Cortex of kidney (tissue), 1 donor: ENCODE results near the gene SPEF2.
"Not testable (repeated sequence)": the region's sequence is repeated elsewhere in the genome, so short reads cannot be mapped to it uniquely, and the experiment has no call there.

Experiments used
- DNase-seq: peaks from one replicate; lab custom pipeline; 2025; lab: John Stamatoyannopoulos, UW

Gene SPEF2

DNA sequence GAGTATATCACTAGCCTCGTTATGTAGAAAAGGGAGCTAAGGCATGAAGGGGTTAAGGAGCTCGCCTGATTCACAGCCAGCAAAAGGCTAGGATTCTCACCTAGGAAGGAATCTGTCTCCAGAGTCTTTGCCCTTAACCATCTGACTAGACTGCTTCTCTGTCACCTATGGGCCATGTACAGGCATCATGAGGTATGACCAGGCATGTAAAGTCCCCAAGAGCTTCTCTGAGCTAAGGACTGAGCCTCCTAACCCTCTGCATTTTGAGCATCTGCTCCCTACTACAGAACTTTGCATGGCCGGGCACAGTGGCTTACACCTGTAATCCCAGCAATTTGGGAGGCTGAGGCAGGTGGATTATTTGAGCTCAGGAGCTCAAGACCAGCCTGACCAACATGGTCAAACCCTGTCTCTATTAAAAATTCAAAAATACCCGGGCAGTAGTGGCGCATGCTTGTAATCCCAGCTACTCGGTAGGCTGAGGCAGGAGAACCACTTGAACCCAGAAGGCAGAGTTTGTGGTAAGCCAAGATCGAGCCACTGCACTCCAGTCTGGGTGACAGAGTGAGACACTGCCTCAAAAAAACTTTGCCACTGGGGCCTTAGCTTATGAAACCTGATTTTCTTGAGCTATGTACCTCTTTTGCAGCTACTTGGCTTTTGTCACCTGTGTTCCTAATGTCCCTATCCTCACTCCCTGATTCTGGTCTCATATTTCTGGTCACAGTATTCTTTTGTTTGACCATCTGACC is 205.9 kb downstream of the SPEF2 start:
- no peak for DNase-seq

DNA sequence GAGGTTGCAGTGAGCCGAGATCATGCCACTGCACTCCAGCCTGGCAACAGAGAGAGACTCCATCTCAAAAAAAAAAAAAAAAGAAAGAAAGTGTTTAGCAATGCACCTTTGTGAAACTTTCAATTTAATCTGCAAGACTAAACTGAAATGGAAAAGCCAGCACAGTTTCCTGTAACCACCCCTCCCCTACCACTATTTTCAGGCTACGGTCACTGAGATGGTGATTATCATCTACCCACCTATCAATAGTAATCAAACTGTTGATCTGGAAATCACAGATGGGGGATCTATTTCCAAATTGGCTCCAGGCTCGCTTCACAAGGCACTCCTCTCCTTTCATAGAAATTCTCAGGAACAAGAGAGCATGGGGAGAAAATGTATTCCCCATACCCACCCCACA is 208.4 kb downstream of the SPEF2 start:
- DNase-seq, result no peak

DNA sequence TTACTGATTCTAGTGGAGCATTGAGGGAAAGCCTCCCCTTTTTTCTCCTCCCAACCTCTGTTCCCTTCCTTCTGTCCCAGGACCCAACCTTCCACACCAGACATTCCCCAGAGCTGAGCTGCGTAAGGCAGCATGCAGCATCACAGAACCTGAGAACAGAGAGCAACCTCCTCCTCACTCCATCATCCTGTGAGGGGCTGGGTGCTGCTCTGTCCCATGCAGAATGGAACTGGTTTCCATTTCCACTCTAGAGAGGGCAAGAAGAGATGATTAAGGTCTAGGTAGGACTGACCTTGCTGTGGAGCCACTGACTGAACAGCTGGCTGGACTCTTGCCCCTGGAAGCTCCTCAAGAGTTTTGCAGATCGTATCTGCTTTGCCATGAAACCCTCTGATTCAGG is 208.9 kb downstream of the SPEF2 start:
- no peak for DNase-seq

DNA sequence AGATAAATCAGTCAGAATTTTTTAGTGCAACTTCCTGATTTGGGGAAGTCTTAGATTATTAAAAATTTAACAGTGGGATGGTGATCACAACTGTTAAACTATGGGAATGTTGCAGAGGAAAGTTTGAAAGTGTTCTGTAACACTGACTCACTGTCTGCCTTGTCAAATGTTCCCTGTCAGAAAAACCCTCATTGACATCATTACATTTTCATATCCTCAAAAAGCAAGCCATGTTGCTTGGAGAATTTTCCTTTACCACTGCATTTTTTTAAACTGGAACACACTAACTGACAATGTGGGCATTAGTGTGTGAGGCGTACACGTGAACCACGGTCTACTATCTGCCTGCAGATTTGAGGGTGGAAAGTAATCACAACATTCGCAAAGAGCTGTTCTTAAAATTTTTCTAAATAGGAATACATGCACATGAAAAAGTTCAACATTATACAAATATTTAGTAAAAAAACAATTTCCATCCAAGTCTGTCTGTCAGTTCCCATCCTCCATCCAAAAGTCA is 210.5 kb downstream of the SPEF2 start:
- no peak for DNase-seq

DNA sequence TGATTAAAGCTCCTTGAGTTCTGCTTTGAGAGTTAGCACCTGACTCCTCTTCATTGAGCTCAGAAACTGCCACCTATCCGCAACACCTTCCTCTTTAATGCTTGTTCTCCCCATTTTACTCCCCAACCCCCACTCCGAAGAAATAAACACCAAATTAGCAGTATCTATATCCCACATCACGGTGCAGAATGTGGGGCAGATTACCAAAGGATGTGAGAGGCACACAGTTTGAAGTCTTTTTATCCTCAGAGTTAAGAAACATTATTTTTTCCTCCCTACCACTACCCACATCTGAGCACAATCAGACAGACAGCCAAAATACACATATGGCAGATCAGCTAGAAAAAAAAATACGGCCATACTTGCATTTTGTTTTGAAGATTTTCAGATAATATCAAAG is 212.9 kb downstream of the SPEF2 start:
- no peak for DNase-seq

DNA sequence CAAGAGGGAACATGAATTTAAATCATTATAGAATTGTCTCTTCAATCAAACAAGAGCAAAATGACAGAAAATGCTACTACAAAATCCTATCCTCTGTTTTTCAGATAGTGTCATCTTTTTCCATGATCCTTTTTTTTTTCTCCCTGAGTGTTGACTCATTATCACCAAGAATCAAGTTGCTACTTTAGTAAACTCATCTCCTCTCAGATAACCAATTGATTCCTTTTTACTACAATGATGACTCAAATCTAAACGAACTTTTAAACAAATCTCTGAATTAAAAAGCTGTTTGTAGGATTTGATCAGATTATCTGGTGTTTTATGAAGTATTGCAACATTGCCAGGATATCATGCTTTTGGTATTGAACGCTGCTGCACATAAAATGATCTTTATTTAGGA is 215.1 kb downstream of the SPEF2 start:
- no peak for DNase-seq

DNA sequence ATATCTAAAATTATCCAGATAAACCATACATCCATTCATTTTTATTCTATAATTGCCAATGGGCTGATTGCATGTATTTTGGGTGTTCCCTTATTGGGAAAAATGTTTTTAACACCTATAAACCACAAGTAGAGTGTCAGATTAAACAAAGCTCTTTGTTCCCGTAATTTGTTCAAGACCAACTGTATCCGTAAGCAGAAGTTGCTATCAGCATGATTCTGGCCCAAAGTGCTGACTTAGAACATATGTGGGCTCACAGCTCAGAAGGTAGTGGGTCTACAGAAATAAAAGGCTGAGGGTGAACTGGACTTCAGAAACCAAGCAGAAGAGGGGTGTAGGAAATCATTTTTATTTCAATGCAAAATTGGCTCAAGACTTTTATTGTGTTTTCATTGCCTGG is 215.6 kb downstream of the SPEF2 start:
- DNase-seq, result no peak

DNA sequence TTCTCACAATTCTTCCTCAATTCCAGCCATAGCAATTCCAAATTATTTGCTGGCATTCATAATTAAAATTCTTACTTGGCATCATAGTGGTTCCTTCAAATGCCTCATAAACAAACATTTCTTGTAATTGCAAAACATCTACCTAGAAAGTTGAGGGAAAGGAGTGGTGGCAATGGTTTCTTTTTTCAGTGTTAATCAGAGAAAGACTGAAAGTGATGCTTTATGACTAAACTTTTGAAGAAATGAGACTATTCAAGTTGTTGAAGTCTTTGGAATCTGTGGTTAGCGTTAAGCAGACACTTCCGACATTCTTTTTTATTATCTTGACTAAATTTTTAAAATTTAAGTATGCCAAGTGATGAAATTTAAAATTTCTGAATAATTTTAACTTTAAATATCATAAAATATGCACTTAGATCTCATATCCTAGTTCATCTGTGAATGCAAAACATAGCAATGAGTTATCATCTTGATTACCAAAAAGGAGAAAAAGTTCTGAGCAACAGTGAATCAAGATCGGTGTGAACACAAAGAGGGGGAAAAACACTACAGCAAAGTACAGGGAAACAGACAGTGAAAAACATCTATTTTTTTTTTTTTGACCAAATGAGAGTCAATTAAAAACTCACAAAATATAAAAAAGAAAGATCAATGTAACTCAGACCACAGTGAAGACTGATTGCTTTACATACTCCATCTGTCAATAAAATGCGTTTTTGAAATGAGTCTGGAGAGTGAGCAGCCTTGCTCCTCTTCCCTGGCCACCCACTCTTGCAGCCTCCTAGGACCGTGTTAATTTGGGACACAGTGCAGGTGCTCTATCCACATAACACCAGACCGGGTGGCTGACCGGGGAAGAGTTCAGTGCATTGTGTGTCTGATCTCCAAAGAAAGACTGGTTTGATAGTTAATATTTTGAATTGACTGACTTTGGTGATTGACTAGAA is 218.4 kb downstream of the SPEF2 start:
- no peak for DNase-seq

DNA sequence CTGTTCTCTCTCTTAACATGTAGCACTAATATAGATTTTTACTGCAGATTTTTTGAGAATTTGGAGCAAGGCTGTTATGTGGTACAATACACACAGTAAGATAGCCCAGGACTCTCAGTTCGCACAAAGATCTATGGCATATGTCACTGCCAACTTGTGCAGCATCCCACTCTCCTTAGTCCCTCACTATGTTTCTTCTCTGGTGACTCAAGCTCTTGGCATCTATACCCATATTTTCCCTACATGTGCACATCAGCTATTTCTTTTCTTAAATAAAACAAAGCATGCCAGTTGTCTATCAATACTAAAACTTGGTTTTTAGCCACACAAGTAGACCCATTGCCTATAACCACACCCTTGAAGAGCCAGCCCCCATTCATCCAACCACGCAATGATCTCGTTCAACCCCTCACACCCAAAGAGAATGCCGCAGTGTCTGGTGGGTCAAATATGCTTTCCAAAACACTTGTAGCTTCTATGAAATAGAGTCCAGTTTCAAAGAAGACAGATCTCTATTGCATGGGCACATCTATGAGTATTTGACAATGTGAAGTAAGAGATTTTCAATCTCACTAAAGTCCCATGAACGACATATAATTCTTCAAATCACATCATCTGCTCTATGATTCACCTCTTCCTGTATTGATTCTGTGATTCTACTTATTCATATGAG is 220.8 kb downstream of the SPEF2 start:
- DNase-seq, result no peak

DNA sequence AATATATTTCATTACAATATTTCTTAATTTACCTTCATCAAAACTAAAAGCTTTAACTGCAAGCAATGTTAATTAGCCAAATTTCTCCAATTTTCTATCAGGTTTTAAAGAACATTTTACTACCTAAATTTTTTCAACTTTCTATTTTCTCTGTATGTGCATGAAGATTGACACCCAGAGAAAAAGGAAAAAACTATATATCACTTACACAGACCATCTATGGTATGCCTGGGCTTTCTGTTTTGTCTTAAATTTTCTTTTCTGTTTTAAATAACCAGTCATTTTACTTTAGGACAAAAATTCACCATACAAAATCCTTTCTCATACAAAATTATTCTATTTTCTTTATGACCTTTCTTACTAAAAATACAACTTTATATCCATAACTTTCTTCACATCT is 225.2 kb downstream of the SPEF2 start:
- no peak for DNase-seq

DNA sequence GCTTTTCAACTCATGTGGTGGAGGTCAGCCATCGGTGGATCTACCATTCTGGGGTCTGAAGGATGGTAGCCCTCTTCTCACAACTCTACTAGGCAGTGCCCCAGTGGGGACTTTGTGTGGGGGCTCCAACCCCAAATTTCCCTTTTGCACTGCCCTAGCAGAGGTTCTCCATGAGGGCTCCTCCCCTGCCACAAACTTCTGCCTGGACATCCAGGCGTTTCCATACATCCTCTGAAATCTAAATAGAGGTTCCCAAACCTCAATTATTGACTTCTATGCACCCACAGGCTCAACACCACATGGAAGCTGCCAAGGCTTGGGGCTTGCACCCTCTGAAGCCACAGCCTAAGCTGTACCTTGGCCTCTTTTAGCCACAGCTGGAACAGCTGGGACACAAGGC is 227.8 kb downstream of the SPEF2 start:
- not testable (repeated sequence) for DNase-seq

DNA sequence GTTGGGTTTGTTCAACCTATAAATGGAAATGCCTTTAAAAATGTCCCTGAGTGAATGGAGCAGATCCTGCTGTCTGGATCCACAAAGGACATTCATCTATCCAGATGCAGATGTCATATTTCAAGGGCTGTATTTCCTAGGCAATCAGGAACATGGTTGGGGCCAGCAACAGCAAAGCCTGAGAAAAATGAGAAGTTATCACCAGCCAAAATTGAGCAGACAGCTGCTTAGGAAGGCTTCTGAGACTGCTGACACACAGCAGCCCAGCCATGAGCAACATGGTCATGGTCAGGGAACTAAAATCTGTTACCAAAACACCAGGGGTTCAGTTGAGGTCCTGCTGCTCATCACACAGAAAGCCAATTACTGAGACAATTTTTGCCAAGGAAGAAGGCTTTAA is 229.8 kb downstream of the SPEF2 start:
- DNase-seq, result no peak

DNA sequence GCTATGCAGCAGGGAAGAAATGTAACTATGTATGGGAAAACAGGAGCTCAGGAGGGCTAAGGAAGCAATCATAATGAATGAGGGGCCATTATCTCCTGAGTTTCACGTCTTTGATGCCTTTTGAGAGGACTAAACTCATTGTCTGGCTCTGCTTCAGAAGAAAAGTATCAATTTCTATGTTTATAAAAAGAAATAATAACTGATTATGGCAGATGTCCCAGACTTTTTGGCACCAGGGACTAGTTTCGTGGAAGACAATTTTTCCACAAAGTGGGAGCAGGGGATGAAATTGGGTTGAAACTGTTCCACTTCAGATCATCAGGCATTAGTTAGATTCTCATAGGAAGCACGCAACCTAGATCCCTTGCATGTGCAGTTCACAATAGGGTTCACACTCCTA is 230.3 kb downstream of the SPEF2 start:
- no peak for DNase-seq

DNA sequence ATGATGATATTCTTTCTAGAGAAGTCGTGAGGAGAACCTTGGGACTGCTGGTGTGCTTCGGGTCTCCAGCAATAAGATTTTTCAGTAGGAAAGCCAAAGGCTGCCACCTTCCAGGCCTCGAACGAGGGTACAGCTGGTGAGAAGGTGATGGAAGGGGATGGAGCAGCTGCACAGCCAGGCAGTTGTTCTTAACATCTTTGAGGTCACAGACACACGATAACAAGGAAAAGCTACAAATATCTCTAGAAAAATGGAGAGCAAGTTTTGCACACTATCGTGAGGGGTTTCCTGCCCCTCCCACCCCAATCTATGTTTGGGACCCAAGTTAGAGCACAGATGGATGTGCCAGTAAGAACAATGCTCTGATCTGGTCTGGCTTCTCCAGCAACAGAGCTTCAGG is 232.2 kb downstream of the SPEF2 start:
- DNase-seq, result no peak

DNA sequence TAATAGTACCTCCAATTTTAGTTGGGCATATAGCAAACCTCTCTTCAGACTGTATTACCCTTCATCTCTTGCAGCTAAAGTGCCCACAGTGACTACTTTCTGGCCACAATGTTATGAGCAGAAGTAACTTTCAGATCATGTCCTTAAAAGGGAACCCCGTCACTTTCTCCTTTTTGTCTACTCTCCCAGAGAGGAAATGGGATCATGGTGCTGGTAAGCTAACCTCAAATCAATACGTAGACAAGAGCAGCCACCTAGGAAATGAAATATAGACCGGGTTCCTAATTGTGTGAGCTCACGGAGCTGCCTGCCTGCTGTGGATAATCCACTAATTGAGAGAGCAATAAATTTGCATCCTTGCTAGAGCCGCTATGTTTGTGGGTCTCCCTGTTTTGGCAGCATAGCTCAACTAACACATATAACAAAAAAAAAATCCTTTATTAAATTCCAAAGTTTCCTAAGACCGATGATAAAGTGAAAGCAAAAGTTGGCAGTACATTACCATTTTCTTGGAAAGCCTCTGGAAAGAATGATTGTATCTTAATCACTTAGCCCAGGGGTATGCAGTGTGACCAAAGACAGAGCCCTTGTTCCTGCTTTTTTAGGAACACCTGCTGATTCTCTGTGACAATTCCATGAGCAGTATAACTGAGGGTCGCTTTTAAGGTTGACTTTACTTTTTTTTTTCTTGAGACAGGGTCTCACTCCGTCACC is 233.5 kb downstream of the SPEF2 start:
- no peak for DNase-seq

DNA sequence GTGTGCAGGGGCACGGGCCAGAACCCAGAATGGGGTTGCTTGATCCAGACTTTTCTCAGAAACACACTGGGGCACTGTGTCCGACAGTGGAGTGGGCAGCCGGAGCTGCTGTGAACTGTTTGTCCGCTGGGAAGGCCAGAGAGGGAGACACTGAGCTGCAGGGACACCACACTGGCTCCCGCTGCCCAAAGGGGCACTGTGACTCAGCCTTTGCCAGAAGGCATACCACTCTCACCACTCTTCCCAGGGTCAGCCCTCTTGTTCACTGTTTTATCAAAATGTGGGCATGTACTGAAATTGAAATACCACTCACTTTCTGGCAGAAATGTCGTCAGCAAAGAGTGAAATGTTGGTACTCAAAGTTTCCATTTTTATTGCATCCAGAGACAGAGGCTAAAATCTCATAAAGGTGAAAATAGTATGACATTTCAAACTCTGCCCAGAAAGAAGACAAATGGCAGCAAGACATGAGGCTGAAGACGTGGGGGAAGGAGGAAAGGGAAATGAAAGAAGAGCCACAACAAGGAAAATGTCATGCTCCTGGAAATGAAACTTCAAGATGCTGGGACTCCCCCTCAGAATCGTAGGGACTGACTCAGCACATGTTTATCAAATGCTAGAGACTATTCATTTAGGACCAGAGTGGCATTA is 234.5 kb downstream of the SPEF2 start:
- no peak for DNase-seq

DNA sequence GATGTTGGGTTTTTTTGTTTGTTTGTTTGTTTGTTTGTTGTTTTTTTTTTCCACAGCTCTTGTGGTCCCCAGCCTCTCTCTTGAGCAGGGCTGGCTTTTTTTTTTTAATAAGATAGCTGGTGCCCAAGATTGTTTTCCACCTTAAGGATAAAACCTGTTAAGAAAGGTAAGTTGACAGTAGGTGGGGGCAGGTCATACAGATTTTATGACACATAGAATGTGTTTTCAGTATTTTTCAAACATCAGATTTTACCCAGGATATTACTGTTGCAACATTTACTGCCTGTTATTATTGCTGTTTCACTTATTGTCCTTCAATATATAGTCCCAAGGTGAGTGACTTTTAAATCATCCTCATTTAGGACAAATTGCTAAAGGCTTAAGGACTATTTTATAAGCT is 235.1 kb downstream of the SPEF2 start:
- DNase-seq, result no peak

DNA sequence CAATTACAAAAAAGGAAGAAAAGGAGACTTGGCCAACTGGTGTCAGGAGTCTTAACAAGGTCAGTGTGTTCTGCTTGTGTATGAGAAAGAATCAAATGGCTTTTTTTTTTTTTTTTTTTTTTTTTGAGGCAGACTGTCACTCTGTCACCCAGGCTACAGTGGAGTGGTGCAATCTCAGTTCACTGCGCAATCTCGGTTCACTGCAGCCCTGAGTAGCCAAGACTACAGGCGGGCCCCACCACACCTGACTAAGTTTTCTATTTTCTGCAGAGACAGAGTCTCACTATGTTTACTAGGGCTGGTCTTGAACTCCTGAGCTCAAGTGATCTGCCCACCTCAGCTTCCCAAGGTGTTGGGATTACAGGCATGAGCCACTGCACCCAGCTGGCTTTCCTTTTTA is 236.0 kb downstream of the SPEF2 start:
- DNase-seq, result no peak

DNA sequence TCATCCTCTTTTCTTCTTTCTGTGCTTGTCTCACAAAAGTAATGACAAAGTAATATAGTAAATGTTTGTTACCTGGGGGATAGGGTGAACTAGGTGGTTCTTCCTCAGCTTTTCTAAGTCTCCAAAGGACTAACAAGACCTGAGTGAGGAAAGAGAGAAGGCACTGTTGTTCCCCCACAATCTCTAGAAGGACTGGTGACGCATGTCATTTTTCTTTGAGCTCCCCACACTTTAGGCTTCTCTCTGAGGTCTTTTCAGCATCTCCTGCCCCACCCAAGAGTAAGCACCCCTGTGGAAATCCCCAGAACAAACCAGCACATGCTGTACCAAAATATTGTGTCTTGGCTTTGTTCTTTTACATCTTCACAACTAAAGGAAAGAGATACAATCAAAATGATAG is 236.6 kb downstream of the SPEF2 start:
- DNase-seq, result no peak

DNA sequence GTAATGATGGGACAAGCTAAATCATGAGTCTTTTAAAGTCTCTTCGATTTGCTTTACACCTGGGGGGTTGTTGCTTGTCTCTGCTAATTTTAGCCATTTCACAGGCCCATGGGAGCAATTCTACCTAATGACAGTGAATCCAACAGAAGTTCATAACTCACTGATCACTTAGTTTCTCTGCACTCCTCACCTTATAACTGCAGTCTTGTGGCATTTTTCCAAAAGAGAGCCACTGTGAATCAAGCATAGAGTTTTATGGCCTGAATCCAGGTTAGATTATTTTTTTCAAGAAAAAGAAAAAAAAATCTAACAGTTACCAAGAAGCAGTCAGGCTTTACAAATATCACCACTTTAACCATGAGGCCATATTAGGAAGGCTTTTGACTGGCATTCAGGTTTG is 237.5 kb downstream of the SPEF2 start:
- DNase-seq, result no peak

DNA sequence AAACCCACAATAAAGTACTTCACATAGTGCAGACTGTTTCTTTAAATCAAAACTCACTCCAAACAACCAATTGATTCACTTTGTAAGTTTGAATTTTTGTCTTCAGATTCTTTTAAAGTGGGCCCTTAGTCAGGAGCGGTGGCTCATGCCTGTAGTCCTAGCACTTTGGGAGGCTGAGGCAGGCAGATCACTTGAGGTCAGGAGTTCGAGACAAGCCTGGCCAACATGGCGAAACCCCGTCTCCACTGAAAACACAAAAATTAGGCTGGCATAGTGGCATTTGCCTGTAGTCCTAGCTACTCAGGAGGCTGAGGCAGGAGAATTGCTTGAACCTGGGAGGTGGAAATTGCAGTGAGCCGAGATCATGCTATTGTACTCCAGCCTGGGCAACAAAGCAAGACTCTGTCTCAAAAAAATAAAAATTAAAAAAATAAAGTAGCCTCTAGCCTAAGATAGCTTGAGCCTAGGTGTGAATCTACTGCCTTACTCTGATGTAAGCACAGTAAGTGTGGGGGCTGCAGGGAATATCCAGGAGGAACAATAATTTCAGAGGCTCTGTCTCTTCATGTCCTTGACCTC is 238.6 kb downstream of the SPEF2 start:
- not testable (repeated sequence) for DNase-seq
